NB4 (cell line): ENCODE data around the gene TPRG1.

Experiments
- POLR2A ChIP-seq: IDR thresholded peaks from 2 replicates; pipeline ENCODE4 v1.6.1; 2011; ENCODE audit warnings: mild to moderate bottlenecking; ENCODE audit not compliant: insufficient read length; ENCODE audit errors: extremely low read depth
- TF ChIP-seq, protein P1 (sequence below): IDR thresholded peaks from one replicate; pipeline ENCODE4 v1.5.1; 2012; ENCODE audit warnings: low read depth, low read length

DNA sequence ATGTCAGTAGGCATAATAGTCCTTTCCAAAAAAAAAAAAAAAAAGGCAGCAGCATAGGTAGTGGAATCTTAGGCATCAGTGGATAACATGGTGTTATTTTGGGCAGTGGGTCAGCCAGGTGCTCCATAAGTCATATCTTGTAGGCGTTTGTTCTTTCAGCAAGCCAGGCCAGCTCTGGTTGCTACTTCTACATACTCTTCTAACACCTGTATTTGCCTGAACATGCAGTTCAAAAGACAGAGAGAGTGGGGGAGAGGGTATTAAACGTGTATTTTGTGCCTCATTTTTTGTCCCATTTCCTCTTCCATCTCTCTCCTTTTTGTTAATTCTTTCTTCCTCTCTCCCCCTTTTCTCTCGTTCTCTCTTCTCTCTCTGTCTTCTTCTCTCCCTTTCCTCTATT is 110.4 kb downstream of the TPRG1 start:
- TF ChIP-seq POLR2A: no peak
- TF ChIP-seq, protein P1, sequence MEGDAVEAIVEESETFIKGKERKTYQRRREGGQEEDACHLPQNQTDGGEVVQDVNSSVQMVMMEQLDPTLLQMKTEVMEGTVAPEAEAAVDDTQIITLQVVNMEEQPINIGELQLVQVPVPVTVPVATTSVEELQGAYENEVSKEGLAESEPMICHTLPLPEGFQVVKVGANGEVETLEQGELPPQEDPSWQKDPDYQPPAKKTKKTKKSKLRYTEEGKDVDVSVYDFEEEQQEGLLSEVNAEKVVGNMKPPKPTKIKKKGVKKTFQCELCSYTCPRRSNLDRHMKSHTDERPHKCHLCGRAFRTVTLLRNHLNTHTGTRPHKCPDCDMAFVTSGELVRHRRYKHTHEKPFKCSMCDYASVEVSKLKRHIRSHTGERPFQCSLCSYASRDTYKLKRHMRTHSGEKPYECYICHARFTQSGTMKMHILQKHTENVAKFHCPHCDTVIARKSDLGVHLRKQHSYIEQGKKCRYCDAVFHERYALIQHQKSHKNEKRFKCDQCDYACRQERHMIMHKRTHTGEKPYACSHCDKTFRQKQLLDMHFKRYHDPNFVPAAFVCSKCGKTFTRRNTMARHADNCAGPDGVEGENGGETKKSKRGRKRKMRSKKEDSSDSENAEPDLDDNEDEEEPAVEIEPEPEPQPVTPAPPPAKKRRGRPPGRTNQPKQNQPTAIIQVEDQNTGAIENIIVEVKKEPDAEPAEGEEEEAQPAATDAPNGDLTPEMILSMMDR: no peak
